CD4-positive, alpha-beta T cell treated with Interleukin-2 at 100 ng/mL for 4 hours (primary cell): ENCODE data around the gene CFLAR.
"Not testable (repeated sequence)": the region's sequence is repeated elsewhere in the genome, so short reads cannot be mapped to it uniquely, and the experiment has no call there.

ENCODE experiments used
- DNase-seq: peaks from one replicate; pipeline ENCODE4 v3.0.0-alpha.2; 2020; ENCODE audit warnings: low spot score

The CFLAR gene

DNA sequence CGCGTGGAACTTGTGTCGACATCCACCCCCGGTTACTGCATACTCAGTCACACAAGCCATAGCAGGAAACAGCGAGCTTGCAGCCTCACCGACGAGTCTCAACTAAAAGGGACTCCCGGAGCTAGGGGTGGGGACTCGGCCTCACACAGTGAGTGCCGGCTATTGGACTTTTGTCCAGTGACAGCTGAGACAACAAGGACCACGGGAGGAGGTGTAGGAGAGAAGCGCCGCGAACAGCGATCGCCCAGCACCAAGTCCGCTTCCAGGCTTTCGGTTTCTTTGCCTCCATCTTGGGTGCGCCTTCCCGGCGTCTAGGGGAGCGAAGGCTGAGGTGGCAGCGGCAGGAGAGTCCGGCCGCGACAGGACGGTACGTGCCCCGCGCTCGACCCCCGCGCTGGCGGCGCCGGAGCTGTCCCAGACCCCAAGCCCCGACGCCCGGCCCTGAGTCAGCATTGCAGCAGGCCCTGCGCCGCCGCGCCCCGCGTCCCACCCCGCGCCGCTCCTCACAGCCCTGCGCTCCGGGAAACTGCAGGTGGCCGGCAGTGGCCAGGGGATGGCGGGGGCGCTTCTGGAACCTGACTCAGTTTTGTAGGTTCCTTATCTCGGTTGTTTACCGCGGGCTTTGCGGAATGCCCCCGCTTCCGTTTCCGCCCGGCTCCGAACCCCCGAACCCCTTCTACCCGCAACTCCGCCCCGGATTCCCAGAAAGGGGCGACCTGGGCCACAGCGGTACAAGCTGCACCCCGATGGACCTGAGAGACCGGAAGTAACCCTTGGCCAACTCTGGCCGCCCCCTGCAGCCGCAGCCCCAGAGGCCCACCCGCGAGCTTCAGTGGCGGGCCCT, at the start of gene CFLAR:
TSS of gene CFLAR (plus strand) at position 50 of the 844 bp plus-strand sequence. CDS start 13,702 bp downstream, outside the sequence.
- peak; percentile 88 for DNase-seq

- peak; percentile 4 for DNase-seq
Measured at GRCh38 chr2:201070948-201071478, 45.0 kb upstream of the CFLAR start.

DNA sequence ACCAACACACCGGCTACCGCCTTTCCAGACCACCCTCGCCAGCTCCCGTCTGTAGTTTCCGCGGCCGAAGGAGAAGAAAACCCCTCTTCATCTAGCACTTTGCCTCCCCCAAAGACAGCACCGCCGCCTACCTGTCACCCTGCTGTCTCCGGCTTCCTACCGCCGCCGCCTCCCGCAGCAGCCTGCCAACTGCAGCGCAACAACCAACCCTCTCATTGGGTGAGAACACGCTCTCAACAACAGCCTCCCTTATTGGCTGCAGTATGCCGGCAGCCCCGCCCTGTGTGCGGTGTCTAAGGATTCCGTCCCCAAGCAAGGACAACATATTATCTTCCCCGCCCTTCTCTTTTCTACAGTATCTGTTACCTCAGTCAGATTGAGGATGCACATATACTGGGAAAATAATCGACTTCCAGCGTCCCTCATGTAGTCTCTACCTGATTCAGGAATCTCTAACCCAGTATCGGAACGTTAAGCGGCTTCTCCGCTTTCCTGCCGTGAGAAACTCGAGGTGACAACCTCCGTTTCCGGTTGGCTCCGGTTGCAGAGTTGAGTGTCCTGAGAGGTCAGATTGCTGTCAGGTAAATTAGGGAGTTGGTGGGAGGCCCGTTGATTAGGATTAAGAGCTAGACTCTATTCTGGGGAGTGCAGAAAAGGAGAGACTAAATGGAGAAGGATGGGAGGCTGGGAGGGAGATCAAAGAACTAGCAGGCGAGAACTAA, 44.3 kb upstream of the CFLAR start, which contains the start of the genes HYCC2 and NDUFB3:
TSS of gene HYCC2 (minus strand) at position 193 of the 722 bp plus-strand sequence. CDS start 47,662 bp downstream, outside the sequence.
TSS of gene NDUFB3 (plus strand) at position 523 of the 722 bp plus-strand sequence. CDS start 6,882 bp downstream, outside the sequence.
- DNase-seq: peak; percentile 96

DNA sequence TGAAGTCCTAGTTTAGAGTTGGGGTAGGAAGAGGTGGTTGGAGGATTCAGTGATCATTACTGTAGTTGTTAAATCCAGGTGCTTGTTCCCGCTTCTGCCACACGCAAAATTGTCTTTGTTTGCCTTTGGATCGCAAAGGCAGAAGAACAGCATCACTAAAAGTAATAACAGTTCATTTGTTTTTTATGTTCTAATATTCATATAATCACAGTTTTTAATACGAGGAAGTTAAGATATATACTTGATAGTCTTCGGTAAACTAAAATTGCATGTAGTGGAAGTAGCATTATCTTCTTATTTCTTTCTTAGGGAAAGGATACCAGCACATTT, 43.8 kb upstream of the CFLAR start:
- no peak for DNase-seq

- no peak for DNase-seq
Measured at GRCh38 chr2:201073071-201073470, 42.9 kb upstream of the CFLAR start.

DNA sequence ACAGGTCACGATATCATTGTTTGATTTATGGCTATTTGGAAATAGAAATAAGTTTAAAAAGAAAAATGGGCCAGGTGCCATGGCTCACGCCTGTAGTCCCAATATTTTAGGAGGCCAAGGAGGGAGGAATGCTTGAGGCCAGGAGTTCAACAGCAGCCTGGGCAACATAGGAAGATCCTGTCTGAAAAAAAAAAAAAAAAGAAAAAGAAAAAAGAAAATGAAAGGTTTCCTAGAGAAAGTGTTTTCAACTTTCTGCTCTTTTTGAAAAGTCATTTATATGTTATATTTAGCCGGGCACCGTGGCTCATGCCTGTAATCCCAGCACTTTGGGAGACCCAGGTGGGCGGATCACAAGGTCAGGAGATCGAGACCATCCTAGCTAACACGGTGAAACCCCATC, 41.0 kb upstream of the CFLAR start:
- no peak for DNase-seq

- no peak for DNase-seq
Measured at GRCh38 chr2:201084863-201085262, 31.1 kb upstream of the CFLAR start.

DNA sequence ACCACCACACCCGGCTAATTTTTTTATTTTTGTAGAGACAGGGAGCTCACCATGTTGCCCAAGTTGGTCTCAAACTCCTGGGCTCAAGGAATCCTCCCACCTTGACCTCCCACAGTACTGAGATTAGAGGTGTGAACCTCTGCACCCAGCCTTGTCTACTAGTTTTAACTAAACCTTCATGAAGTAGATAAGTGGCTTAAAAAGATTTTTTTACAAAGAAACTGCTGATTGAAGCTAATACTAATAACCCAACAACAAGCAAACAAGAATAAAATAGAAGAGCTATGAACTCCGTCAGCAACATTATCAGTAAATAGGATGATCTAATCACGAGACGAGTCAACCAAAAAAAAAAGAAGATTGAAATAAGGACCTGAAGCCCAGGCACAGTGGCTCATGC, 25.4 kb upstream of the CFLAR start:
- no peak for DNase-seq

- no peak for DNase-seq
Measured at GRCh38 chr2:201093573-201093972, 22.4 kb upstream of the CFLAR start.

DNA sequence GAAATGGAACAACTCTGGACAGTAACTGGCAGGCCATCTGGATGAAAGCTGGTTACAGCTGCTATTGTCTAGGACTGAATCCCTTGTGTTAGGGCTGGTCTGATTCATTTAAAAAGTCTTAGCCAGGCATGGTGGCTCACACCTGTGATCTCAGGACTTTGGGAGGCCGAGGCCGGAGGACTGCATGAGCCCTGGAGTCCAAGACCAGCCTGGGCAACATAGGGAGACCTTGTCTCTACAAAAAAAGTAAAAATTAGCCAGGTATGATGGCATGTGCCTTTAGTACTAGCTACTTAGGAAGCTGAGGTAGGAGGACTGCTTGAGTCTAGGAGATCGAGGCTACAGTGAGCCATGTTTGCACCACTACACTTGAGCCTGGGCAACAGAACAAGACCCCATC, 15.5 kb upstream of the CFLAR start:
- DNase-seq: no peak

GRCh38 chr2:201105759-201106158, 10.2 kb upstream of the CFLAR start:
- no peak for DNase-seq

DNA sequence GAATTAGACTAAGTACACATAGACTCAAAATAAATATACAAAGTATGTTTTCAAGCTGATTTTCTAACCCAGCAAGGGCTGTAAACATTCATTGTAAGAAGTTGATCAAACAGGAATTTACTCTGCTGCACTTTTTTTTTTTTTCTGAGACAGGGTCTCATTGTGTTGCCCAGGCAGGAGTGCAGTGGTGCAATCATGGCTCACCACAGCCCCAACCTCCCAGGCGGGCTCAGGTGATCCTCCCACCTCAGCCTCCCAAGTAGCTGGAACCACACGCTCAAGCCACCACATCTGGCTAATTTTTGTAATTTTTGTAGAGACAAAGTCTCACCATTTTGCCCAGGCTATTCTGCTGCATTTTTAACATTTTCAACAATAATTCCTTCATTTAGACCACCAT, 8.3 kb upstream of the CFLAR start:
- no peak for DNase-seq

DNA sequence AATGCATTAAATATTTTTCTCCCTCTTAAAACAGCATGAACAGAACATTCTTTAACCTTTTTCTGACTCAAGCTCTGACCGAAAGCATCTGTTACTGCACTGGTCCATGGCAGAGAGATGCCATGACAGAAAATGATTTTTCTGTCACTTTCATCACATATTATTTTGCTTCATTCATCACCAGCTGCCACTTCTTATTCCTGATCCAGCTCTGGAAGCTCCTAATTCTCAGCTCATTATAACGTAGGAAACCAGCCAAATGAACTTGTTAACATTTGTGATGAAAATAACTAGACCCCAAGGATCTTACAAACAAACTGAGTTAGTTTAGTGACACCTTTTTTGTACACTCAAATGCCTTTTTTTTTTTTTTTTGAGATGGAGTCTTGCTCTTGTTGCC, 7.6 kb upstream of the CFLAR start:
- DNase-seq: no peak

DNA sequence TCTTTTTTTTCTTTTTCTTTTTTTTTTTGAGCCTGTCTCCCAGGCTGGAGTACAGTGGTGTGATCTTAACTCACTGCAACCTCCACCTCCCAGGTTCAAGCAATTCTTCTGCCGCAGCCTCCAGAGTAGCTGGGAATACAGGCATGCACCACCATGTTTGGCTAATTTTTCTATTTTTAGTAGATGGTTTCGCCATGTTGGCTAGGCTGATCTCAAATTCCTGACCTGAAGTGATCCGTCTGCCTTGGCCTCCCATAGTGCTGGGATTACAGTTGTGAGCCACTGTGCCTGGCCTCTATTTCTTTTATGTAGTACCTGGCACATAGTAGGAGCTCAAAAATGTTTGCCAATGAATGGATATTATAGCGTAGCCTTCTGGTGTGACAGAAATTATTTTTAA, 6.8 kb upstream of the CFLAR start:
- DNase-seq: no peak

GRCh38 chr2:201110615-201111014, 5.3 kb upstream of the CFLAR start:
- no peak for DNase-seq

- no peak for DNase-seq
Measured at GRCh38 chr2:201111096-201111495, 4.9 kb upstream of the CFLAR start.

GRCh38 chr2:201114350-201114749, 1.6 kb upstream of the CFLAR start:
- DNase-seq: no peak

GRCh38 chr2:201114846-201115245, 1.1 kb upstream of the CFLAR start:
- DNase-seq: no peak

DNA sequence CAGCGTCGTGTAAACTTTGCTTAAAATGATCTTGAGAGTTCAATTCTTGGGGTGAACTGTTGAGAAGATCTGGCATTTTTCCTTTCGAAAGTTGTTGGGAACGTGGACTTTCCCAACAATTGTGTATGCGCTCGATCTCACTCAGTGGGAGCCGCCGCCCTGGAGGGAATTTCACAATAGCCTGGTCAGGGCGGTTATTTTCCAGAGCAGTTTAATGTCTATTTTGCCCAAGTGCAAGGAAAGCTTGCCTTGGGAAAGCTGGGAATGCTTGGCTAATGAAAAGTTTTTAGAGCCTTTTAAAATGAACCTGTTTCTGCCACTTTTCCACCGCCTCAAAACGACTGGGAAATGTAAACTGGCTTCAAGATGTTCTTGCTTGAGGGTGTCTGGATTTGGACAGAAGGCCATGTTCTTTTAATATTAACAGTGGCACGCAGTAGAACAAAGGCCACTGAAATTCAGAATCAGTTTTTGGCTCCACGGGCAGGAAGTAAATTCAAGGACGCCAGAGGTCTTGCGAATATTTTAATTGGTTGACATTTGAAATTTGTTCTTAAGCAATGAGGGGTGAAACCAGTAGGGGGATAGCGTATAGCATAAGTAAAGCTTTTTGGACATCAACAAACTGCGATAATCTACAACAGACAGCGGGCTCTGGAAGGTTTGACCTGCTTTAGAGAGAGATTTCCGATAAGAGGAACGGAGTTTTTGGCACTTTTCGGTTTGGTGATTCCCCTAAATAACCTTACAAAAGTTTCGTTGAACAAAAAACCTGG, 1.2 kb downstream of the CFLAR start:
- peak; percentile 82 for DNase-seq

DNA sequence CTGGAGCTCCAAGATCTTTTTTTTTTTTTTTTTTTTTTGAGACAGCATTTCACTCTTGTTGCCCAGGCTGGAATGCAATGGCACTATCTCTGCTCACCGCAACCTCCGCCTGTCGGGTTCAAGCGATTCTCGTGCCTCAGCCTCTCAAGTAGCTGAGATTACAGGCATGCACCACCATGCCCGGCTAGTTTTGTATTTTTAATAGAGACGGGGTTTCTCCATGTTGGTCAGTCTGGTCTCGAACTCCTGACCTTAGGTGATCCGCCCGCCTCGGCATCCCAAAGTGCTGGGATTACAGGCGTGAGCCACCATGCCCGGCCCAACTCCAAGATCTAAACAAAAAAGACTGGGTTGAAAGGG, 1.8 kb downstream of the CFLAR start:
- not testable (repeated sequence) for DNase-seq

- peak; percentile 93 for DNase-seq
Measured at GRCh38 chr2:201118121-201118960, 2.4 kb downstream of the CFLAR start.
